ENCODE results near the gene TMEM45A. TPM values are rescaled to one million over a fixed set of nuclear protein-coding genes. Genes with fewer than 3 reads are reported as not detected.

The TMEM45A gene
- total RNA-seq, 4 donors from 2014 or later: 1.8 to 25.1 (median 5.1) TPM

DNA sequence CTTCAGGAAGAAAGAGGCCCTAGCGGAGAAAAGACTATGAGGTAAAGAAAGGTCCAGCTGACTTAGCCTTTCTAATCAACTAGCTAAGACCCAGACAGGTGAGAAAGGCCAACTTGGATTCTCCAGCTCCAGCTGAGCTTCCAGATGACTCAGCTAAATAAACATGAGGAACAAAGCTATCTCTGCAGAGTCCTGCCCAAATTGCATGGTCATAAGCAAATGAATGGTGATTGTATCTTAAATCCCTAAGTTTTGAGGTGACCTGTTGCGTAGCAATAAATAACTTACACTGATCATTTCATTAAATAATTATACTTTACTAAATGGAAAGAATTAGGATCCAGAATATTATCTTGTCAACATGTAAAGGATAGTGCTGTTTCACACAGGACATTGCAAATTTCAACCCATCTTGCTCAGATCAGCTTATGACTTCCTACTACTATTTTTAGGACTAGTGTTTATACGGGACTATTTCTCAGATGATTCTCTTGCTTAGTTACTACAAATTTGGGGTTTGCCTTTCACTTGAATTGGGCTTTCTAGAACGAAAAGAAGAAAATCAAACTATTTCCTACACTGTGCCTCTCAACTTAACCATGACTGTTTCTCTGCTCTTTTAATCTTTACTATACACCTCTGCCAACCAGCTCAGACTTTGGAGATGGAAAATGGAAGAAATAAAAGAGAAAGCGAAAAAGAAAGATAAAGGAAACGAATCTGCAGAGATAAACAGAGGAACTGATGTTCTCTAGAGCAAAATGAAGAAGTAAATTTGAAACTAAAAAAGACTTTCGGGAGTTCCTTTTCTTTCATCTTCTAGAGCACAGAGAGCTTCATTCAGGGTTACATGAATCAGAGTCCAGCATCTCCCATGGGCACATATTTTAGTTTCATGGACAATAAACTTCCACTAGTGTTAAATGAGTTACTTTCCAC lies 110.4 kb downstream of the TMEM45A start:
- H3K4me1 ChIP-seq: peaks cover 0 to 43% (median 29%) of the 10 kb centered on the region in 3 donors
- intact Hi-C loops (cut with DNase I): no loop called here
- peak overlapping the region; percentile 54 to 83 (median 68) for H3K27ac ChIP-seq
- H3K4me3 ChIP-seq: peak overlapping the region in 1 of 4 donors; percentile 39
- DNase-seq: no peak
- no peaks in the 10 kb centered on the region for H3K27me3 ChIP-seq
- no peak for TF ChIP-seq POLR2A (IDR thresholded peaks at IDR 0.05)
- TF ChIP-seq, protein P1, sequence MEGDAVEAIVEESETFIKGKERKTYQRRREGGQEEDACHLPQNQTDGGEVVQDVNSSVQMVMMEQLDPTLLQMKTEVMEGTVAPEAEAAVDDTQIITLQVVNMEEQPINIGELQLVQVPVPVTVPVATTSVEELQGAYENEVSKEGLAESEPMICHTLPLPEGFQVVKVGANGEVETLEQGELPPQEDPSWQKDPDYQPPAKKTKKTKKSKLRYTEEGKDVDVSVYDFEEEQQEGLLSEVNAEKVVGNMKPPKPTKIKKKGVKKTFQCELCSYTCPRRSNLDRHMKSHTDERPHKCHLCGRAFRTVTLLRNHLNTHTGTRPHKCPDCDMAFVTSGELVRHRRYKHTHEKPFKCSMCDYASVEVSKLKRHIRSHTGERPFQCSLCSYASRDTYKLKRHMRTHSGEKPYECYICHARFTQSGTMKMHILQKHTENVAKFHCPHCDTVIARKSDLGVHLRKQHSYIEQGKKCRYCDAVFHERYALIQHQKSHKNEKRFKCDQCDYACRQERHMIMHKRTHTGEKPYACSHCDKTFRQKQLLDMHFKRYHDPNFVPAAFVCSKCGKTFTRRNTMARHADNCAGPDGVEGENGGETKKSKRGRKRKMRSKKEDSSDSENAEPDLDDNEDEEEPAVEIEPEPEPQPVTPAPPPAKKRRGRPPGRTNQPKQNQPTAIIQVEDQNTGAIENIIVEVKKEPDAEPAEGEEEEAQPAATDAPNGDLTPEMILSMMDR (IDR thresholded peaks at IDR 0.05): no peak
- WGBS, 2 donors: 24 to 30% methylated on average over 7 of the region's 7 CpGs
- H3K36me3 ChIP-seq: no peaks in the 10 kb centered on the region
- H3K9me3 ChIP-seq: no peaks in the 10 kb centered on the region

DNA sequence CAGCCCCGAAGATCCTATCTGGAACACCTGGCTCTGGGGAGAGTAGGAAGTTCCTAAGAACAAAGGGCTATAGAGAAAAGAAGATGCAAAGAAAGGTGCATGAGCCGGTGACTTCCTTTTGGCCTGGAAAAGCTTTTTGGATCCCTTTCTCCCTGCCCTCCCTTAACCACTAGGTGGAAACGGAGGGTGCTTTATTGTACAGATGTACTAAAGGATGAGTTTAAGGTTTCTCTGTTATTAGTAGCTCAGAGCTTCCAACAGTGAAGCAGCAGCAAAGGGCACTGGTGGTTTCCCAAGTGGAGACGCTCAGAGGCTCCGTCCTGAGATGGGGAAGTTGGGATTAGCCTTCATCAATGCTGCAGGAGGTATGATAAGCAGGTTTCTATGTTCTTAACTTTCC lies 111.0 kb downstream of the TMEM45A start:
- 28 to 29% methylated on average over 5 of the region's 5 CpGs for WGBS, 2 donors
- Histone ChIP-seq H3K4me1 (peaks cover 0 to 43% (median 29%) of the 10 kb centered on the region in 3 donors), H3K9me3 (no peaks in the 10 kb centered on the region), H3K27ac (peak overlapping the region; percentile 31 to 83 (median 58)), H3K4me3 (peak overlapping the region in 1 of 4 donors; percentile 39), H3K36me3 (no peaks in the 10 kb centered on the region), H3K27me3 (no peaks in the 10 kb centered on the region)
- no peak for TF ChIP-seq POLR2A (IDR thresholded peaks at IDR 0.05)
- TF ChIP-seq, protein P1 (IDR thresholded peaks at IDR 0.05): peak in 4 of 6 experiments; percentile 28 to 57 (median 36)
- intact Hi-C loops (cut with DNase I): no loop called here
- no peak for DNase-seq

DNA sequence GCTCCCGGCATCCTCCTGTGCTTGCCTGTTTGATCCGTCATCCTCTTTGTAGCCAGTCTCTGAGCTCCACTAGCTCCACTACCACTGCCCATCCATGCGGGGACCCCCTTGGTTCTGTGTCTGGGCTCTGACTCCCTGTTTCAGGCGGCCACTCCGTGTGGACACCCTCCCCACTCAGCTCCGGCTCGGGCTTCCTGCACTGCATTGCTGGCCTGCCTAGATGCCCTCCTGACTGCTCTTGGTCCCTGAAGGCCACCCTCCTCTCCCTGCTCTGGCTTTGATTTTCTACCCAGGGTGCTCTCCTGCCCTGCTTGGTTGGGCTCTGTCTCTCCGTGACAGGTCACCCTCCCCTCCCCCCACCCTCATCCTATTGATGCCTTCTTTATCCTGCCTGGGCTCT lies 112.9 kb downstream of the TMEM45A start:
- TF ChIP-seq, protein P1 (IDR thresholded peaks at IDR 0.05): no peak
- TF ChIP-seq POLR2A (IDR thresholded peaks at IDR 0.05): no peak
- intact Hi-C loops (cut with DNase I): no loop called here
- no peak for DNase-seq
- H3K4me1 ChIP-seq: peaks cover 0 to 35% (median 29%) of the 10 kb centered on the region in 3 donors
- peaks cover 0 to under 1% (median 0%) of the 10 kb centered on the region in 4 donors for H3K27me3 ChIP-seq
- no peak overlapping the region for H3K4me3 ChIP-seq
- no peak overlapping the region for H3K27ac ChIP-seq
- H3K9me3 ChIP-seq: no peaks in the 10 kb centered on the region
- H3K36me3 ChIP-seq: no peaks in the 10 kb centered on the region
- WGBS, 2 donors: 87 to 93% methylated on average over 8 of the region's 8 CpGs

DNA sequence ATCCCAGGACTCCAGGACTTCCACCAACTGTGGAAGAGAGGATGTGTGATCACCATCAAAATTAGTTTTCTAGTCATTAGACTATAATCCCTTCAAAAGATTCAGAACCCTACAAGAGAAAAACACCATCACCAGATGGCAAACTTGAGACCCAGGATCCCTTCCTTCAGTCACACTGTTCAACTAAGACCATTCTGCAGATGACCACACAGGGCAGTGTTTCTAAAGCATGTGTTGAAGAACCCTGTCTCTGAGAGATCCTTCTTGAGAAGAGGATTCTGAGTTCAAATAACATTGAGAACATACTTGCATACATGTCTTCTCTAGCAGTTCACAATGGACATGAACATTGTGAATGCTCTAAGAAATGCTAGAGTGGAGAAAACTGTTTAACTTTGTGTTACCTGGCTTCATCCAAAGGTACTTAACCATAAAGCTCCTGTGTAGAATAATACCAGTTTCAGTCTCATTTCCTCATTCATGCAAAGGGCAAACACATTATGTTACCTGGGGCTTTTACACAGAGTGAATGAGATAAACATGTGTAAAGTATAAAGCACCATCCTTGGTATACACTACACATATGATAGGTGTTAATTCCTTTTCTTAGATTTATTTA lies 114.6 kb downstream of the TMEM45A start:
- Histone ChIP-seq H3K27me3 (peaks cover 0 to 6% (median 0%) of the 10 kb centered on the region in 4 donors), H3K9me3 (no peaks in the 10 kb centered on the region), H3K27ac (no peak overlapping the region), H3K36me3 (no peaks in the 10 kb centered on the region), H3K4me1 (peaks cover 0 to 19% (median 16%) of the 10 kb centered on the region in 3 donors), H3K4me3 (no peak overlapping the region)
- intact Hi-C loops (cut with DNase I): no loop called here
- no peak for TF ChIP-seq POLR2A (IDR thresholded peaks at IDR 0.05)
- TF ChIP-seq, protein P1 (IDR thresholded peaks at IDR 0.05): no peak
- no peak for DNase-seq

DNA sequence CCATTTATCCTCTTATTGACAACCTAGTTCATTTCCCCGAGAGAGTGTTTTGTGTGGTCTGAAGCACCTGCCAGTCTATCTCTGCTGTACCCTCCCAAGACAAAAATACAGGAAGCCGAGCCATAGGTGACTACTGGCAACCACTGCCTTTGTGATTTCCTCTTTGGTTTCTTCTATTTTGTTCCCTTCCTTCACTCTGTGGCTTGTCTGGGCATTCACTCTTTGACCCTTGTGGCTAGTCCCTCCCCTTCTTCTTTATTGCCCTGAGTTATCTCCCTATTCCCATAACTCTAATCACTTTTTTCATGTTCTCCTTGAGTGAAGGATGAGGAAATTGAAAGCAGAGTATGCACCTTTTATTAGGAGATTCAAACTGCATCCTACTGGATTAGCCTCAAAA lies 116.9 kb downstream of the TMEM45A start, which contains the start of gene ADGRG7:
TSS of gene ADGRG7 (plus strand) at position 297 of the 400 bp plus-strand sequence. CDS start 256 bp downstream, outside the sequence.
- whole genome bisulfite sequencing, 2 donors: 68 to 71% methylated on average over 2 of the region's 2 CpGs
- no peaks in the 10 kb centered on the region for H3K9me3 ChIP-seq
- no peak within 1 kb of the TSS for H3K4me3 ChIP-seq
- TF ChIP-seq, protein P1 (IDR thresholded peaks at IDR 0.05): no peak
- no peak for TF ChIP-seq POLR2A (IDR thresholded peaks at IDR 0.05)
- intact Hi-C loops (cut with DNase I): no loop called here
- DNase-seq: no peak
- no peaks in the 10 kb centered on the region for H3K36me3 ChIP-seq
- no peak within 1 kb of the TSS for H3K27ac ChIP-seq
- no peaks in the 10 kb centered on the region for H3K4me1 ChIP-seq
- H3K27me3 ChIP-seq: peaks cover 0 to 6% (median 0%) of the 10 kb centered on the region in 4 donors
